GM23338 (cell line): ENCODE data around the gene CAMKK2. TPM values are rescaled to one million over a fixed set of nuclear protein-coding genes. Genes with fewer than 3 reads are reported as not detected.
A peak's percentile ranks its signal among the peaks of the same experiment; 100 is the strongest.

Source experiments
- ATAC-seq: fragments of 200-7000 bp; cut with Tn5 transposase; 3 replicates; pipeline ENCODE4 v1.9.1; 2020
- DNase-seq: peaks from one replicate; pipeline ENCODE4 v3.0.0-alpha.2; 2015; ENCODE audit warnings: low spot score
- H2AFZ ChIP-seq: fragments of 200-600 bp; sonication (generic); 2 replicates; pipeline ENCODE4 v1.8.0; 2016; ENCODE audit warnings: antibody characterized with exemption, mild to moderate bottlenecking, moderate library complexity
- H3F3A ChIP-seq: fragments of 200-600 bp; sonication (generic); replicated peaks from 2 replicates; pipeline ENCODE4 v1.8.0; 2017; ENCODE audit warnings: antibody characterized with exemption, mixed run types, low read depth
- H3K27ac ChIP-seq: fragments of 200-600 bp; sonication (generic); 2 replicates; pipeline ENCODE4 v1.6.1; 2016; ENCODE audit warnings: low read depth
- H3K27me3 ChIP-seq: fragments of 200-600 bp; sonication (generic); 2 replicates; pipeline ENCODE4 v1.8.0; 2016; ENCODE audit warnings: mild to moderate bottlenecking, mixed run types, moderate library complexity; ENCODE audit not compliant: insufficient read depth
- H3K36me3 ChIP-seq: fragments of 200-600 bp; sonication (generic); 2 replicates; pipeline ENCODE4 v1.8.0; 2016; ENCODE audit warnings: mild to moderate bottlenecking; ENCODE audit not compliant: insufficient read depth
- H3K4me1 ChIP-seq: fragments of 200-600 bp; sonication (generic); 2 replicates; pipeline ENCODE4 v1.8.0; 2016; ENCODE audit warnings: mild to moderate bottlenecking, moderate library complexity; ENCODE audit not compliant: insufficient read depth
- H3K4me2 ChIP-seq: fragments of 200-600 bp; sonication (generic); 2 replicates; pipeline ENCODE4 v1.7.1; 2017; ENCODE audit warnings: mixed run types
- H3K4me3 ChIP-seq: fragments of 200-600 bp; sonication (generic); 2 replicates; pipeline ENCODE4 v1.6.1; 2016; ENCODE audit warnings: mixed run types
- H3K79me2 ChIP-seq: fragments of 200-600 bp; sonication (generic); replicated peaks from 2 replicates; pipeline ENCODE4 v1.8.0; 2017; ENCODE audit warnings: mild to moderate bottlenecking; ENCODE audit not compliant: insufficient read depth
- H3K9me2 ChIP-seq: fragments of 200-600 bp; sonication (generic); 2 replicates; pipeline ENCODE4 v1.8.0; 2017; ENCODE audit not compliant: insufficient read depth
- H4K20me1 ChIP-seq: fragments of 200-600 bp; sonication (generic); replicated peaks from 2 replicates; pipeline ENCODE4 v1.8.0; 2017; ENCODE audit warnings: mild to moderate bottlenecking; ENCODE audit not compliant: insufficient read depth
- H3K27ac Mint-ChIP-seq: 2 replicates; pipeline ENCODE4 v1.8.0; 2020; ENCODE audit warnings: inconsistent platforms, mild to moderate bottlenecking, moderate library complexity, mixed read lengths
- H3K27me3 Mint-ChIP-seq: 3 replicates; pipeline ENCODE4 v1.8.0; 2022; ENCODE audit warnings: low read depth, mild to moderate bottlenecking, moderate library complexity, mixed read lengths, inconsistent platforms; ENCODE audit not compliant: insufficient read depth, poor library complexity
- H3K36me3 Mint-ChIP-seq: 3 replicates; pipeline ENCODE4 v1.8.0; 2021; ENCODE audit warnings: low read depth, mild to moderate bottlenecking, inconsistent platforms, moderate library complexity, mixed read lengths
- H3K4me1 Mint-ChIP-seq: 3 replicates; pipeline ENCODE4 v1.8.0; 2020; ENCODE audit warnings: mild to moderate bottlenecking, inconsistent platforms, mixed read lengths
- H3K4me3 Mint-ChIP-seq: 3 replicates; pipeline ENCODE4 v1.8.0; 2021; ENCODE audit warnings: moderate library complexity, mild to moderate bottlenecking, inconsistent platforms, mixed read lengths
- H3K9me3 Mint-ChIP-seq: 3 replicates; pipeline ENCODE4 v1.8.0; 2020; ENCODE audit warnings: moderate library complexity, mild to moderate bottlenecking, inconsistent platforms, mixed read lengths
- CREB1 ChIP-seq: fragments of 250-450 bp; sonication (Bioruptor Pico); IDR thresholded peaks from 2 replicates; pipeline ENCODE4 v1.5.0; 2020; ENCODE audit warnings: low read depth, mild to moderate bottlenecking, moderate library complexity
- EZH2phosphoT487 ChIP-seq: fragments of 200-600 bp; sonication (generic); IDR thresholded peaks from one replicate; pipeline ENCODE4 v1.8.1; 2018; ENCODE audit warnings: antibody characterized with exemption; ENCODE audit not compliant: unreplicated experiment
- JUNB ChIP-seq: IDR thresholded peaks from one replicate; pipeline ENCODE4 v1.6.1; 2016; ENCODE audit warnings: antibody characterized with exemption; ENCODE audit not compliant: unreplicated experiment
- NANOG ChIP-seq: IDR thresholded peaks from 2 replicates; pipeline ENCODE4 v1.6.1; 2016; ENCODE audit warnings: antibody characterized with exemption, borderline replicate concordance
- STAT1 ChIP-seq: IDR thresholded peaks from one replicate; pipeline ENCODE4 v1.6.1; 2016; ENCODE audit warnings: antibody characterized with exemption; ENCODE audit not compliant: unreplicated experiment
- ZNF331 ChIP-seq: fragments of 250-450 bp; sonication (Bioruptor Pico); IDR thresholded peaks from 2 replicates; pipeline ENCODE4 v1.5.0; 2020; ENCODE audit warnings: low read depth, mild to moderate bottlenecking, moderate library complexity
- polyA plus RNA-seq: library from polyadenylated mRNA; unstranded; fragments of >200 nt; fragmentation: Nextera tagmentation; extraction: Ambion mirVana; gene quantifications from 2 replicates; pipeline ENCODE4 v1.2.1, GENCODE V29; 2016
- total RNA-seq: library from RNA; depleted of rRNA; stranded (reverse); fragments of >200 nt; shearing (Covaris generic); gene quantifications from 2 replicates; pipeline ENCODE4 v1.2.3, GENCODE V29; 2014
- TF ChIP-seq, protein P1 (sequence below): fragments of 250-450 bp; sonication (Bioruptor Pico); IDR thresholded peaks from 2 replicates; pipeline ENCODE4 v1.5.0; 2020; ENCODE audit warnings: mild to moderate bottlenecking, moderate library complexity
- TF ChIP-seq, protein P2 (sequence below): IDR thresholded peaks from 2 replicates; pipeline ENCODE4 v1.6.1; 2016; ENCODE audit warnings: antibody characterized with exemption
- TF ChIP-seq, protein P3 (sequence below): IDR thresholded peaks from one replicate; pipeline ENCODE4 v1.6.1; 2018; ENCODE audit warnings: antibody characterized with exemption; ENCODE audit not compliant: unreplicated experiment
- TF ChIP-seq, protein P4 (sequence below), 2 experiments: fragments of 200-600 bp in 1 of 2; sonication (generic) in 1 of 2; conservative IDR thresholded peaks; 2 replicates each; pipeline versions ENCODE4 v1.5.1 to v1.6.1; 2016 to 2017; ENCODE audit warnings: antibody characterized with exemption in 2 of 2, low read depth in 2 of 2, mild to moderate bottlenecking in 2 of 2, moderate library complexity in 1 of 2

CAMKK2 gene
- total and polyA plus RNA-seq, 2 experiments from 2014 or later: 10.3 to 26.4 TPM

DNA sequence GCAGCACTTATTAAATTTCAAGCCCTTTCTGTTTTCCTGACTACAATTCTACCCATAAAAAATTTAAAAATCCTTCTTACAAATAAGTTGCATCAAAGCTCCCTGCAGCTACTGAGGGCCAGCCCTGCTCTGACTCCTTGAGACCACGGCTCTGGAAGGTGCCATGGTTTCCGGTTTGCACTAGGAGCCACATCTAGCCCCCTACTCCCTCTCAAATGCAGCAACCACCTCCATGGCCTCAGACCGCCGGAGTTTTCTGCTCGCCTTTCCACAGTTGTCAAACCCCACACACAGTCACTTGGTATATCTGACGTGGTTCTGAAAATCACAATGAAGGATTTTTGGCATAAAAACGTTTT lies 56.5 kb downstream of the CAMKK2 start (continued):
- TF ChIP-seq, protein P1, sequence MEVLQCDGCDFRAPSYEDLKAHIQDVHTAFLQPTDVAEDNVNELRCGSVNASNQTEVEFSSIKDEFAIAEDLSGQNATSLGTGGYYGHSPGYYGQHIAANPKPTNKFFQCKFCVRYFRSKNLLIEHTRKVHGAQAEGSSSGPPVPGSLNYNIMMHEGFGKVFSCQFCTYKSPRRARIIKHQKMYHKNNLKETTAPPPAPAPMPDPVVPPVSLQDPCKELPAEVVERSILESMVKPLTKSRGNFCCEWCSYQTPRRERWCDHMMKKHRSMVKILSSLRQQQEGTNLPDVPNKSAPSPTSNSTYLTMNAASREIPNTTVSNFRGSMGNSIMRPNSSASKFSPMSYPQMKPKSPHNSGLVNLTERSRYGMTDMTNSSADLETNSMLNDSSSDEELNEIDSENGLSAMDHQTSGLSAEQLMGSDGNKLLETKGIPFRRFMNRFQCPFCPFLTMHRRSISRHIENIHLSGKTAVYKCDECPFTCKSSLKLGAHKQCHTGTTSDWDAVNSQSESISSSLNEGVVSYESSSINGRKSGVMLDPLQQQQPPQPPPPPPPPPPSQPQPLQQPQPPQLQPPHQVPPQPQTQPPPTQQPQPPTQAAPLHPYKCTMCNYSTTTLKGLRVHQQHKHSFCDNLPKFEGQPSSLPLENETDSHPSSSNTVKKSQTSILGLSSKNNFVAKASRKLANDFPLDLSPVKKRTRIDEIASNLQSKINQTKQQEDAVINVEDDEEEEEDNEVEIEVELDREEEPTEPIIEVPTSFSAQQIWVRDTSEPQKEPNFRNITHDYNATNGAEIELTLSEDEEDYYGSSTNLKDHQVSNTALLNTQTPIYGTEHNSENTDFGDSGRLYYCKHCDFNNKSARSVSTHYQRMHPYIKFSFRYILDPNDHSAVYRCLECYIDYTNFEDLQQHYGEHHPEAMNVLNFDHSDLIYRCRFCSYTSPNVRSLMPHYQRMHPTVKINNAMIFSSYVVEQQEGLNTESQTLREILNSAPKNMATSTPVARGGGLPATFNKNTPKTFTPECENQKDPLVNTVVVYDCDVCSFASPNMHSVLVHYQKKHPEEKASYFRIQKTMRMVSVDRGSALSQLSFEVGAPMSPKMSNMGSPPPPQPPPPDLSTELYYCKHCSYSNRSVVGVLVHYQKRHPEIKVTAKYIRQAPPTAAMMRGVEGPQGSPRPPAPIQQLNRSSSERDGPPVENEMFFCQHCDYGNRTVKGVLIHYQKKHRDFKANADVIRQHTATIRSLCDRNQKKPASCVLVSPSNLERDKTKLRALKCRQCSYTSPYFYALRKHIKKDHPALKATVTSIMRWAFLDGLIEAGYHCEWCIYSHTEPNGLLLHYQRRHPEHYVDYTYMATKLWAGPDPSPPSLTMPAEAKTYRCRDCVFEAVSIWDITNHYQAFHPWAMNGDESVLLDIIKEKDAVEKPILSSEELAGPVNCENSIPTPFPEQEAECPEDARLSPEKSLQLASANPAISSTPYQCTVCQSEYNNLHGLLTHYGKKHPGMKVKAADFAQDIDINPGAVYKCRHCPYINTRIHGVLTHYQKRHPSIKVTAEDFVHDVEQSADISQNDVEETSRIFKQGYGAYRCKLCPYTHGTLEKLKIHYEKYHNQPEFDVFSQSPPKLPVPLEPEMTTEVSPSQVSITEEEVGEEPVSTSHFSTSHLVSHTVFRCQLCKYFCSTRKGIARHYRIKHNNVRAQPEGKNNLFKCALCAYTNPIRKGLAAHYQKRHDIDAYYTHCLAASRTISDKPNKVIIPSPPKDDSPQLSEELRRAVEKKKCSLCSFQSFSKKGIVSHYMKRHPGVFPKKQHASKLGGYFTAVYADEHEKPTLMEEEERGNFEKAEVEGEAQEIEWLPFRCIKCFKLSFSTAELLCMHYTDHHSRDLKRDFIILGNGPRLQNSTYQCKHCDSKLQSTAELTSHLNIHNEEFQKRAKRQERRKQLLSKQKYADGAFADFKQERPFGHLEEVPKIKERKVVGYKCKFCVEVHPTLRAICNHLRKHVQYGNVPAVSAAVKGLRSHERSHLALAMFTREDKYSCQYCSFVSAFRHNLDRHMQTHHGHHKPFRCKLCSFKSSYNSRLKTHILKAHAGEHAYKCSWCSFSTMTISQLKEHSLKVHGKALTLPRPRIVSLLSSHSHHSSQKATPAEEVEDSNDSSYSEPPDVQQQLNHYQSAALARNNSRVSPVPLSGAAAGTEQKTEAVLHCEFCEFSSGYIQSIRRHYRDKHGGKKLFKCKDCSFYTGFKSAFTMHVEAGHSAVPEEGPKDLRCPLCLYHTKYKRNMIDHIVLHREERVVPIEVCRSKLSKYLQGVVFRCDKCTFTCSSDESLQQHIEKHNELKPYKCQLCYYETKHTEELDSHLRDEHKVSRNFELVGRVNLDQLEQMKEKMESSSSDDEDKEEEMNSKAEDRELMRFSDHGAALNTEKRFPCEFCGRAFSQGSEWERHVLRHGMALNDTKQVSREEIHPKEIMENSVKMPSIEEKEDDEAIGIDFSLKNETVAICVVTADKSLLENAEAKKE (CRISPR knock-in tag): no peak
- TF ChIP-seq CREB1 (CRISPR knock-in tag) (no peak), ZNF331 (CRISPR knock-in tag) (no peak)
- TF ChIP-seq, protein P2, sequence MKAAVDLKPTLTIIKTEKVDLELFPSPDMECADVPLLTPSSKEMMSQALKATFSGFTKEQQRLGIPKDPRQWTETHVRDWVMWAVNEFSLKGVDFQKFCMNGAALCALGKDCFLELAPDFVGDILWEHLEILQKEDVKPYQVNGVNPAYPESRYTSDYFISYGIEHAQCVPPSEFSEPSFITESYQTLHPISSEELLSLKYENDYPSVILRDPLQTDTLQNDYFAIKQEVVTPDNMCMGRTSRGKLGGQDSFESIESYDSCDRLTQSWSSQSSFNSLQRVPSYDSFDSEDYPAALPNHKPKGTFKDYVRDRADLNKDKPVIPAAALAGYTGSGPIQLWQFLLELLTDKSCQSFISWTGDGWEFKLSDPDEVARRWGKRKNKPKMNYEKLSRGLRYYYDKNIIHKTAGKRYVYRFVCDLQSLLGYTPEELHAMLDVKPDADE: no peak

DNA sequence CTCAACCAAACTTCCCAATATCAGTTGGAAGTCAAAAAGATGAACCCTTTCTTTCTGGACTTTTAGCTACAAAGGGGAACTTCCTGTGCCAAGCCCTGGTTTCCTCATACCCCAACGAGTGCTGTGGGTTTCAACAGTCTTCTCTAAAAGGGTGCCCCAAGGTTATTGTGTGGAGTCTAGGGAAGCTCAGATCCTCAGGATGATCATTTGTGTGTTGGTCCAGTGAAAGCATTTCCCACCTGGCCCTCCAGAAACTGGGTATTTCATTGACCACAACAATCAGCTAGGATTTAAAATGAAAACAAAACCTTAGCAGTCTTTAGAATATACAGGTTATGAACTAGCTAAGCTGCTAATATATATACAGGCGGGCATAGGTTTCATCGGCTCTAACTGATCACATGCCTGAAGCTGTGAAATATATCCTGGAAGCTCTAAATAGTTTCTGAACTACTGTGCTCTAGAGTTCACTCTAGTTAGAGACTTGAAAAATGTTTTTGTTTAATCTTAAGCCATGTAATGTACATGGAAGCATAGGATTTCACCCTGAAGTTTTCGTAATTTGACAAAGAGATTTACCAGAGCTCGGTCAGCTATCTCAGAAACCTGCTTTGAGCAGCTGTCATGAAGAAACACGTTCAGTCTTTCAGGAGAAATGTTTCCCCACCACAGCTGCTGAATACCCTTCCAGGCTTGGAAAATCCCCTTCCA lies 57.0 kb downstream of the CAMKK2 start:
- Histone ChIP-seq H3K27me3 (no peaks in the 10 kb centered on the region), H3K27ac (peak overlapping the region; percentile 56; the same call in 1 of the 2 replicates), H2AFZ (no peak overlapping the region), H3K4me3 (no peak overlapping the region), H3K79me2 (no peaks in the 10 kb centered on the region), H3K4me2 (0 out of 2 replicates have a peak overlapping the region, but pooled peaks have one; percentile 20), H4K20me1 (no peaks in the 10 kb centered on the region; the same call in 1 of the 2 replicates), H3K9me2 (no peaks in the 10 kb centered on the region; the same call in 1 of the 2 replicates), H3F3A (no peaks in the 10 kb centered on the region), H3K4me1 (peaks cover 17% of the 10 kb centered on the region; the same call in 1 of the 2 replicates), H3K36me3 (no peaks in the 10 kb centered on the region)
- Mint-ChIP-seq H3K9me3 (no peaks in the 10 kb centered on the region), H3K4me1 (peaks cover 41% of the 10 kb centered on the region), H3K27ac (peak overlapping the region; percentile 31), H3K36me3 (peaks cover 21% of the 10 kb centered on the region), H3K4me3 (no peak overlapping the region; the same call in 2 of the 3 replicates), H3K27me3 (peaks cover 13% of the 10 kb centered on the region)
- ATAC-seq (no peak), DNase-seq (no peak)
- TF ChIP-seq STAT1 (no peak), NANOG (no peak), JUNB (no peak), EZH2phosphoT487 (no peak)
- TF ChIP-seq, protein P3, sequence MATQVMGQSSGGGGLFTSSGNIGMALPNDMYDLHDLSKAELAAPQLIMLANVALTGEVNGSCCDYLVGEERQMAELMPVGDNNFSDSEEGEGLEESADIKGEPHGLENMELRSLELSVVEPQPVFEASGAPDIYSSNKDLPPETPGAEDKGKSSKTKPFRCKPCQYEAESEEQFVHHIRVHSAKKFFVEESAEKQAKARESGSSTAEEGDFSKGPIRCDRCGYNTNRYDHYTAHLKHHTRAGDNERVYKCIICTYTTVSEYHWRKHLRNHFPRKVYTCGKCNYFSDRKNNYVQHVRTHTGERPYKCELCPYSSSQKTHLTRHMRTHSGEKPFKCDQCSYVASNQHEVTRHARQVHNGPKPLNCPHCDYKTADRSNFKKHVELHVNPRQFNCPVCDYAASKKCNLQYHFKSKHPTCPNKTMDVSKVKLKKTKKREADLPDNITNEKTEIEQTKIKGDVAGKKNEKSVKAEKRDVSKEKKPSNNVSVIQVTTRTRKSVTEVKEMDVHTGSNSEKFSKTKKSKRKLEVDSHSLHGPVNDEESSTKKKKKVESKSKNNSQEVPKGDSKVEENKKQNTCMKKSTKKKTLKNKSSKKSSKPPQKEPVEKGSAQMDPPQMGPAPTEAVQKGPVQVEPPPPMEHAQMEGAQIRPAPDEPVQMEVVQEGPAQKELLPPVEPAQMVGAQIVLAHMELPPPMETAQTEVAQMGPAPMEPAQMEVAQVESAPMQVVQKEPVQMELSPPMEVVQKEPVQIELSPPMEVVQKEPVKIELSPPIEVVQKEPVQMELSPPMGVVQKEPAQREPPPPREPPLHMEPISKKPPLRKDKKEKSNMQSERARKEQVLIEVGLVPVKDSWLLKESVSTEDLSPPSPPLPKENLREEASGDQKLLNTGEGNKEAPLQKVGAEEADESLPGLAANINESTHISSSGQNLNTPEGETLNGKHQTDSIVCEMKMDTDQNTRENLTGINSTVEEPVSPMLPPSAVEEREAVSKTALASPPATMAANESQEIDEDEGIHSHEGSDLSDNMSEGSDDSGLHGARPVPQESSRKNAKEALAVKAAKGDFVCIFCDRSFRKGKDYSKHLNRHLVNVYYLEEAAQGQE: no peak
- TF ChIP-seq, protein P4, sequence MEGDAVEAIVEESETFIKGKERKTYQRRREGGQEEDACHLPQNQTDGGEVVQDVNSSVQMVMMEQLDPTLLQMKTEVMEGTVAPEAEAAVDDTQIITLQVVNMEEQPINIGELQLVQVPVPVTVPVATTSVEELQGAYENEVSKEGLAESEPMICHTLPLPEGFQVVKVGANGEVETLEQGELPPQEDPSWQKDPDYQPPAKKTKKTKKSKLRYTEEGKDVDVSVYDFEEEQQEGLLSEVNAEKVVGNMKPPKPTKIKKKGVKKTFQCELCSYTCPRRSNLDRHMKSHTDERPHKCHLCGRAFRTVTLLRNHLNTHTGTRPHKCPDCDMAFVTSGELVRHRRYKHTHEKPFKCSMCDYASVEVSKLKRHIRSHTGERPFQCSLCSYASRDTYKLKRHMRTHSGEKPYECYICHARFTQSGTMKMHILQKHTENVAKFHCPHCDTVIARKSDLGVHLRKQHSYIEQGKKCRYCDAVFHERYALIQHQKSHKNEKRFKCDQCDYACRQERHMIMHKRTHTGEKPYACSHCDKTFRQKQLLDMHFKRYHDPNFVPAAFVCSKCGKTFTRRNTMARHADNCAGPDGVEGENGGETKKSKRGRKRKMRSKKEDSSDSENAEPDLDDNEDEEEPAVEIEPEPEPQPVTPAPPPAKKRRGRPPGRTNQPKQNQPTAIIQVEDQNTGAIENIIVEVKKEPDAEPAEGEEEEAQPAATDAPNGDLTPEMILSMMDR (conservative IDR thresholded peaks at IDR 0.05; ENCODE audit: low read depth in 2 of 2): no peak
